Esophagus (tissue), 2 donors: ENCODE results near the gene PPFIA3. TPM values are rescaled to one million over a fixed set of nuclear protein-coding genes. Genes with fewer than 3 reads are reported as not detected.

Source experiments
- H3K27ac ChIP-seq, 2 donors: one replicate each; pipeline ENCODE4 v1.5.1; 2013; ENCODE audit warnings: low read depth in 2 of 2, mild to moderate bottlenecking in 2 of 2, inconsistent platforms in 1 of 2, low read length in 1 of 2, moderate library complexity in 1 of 2
- H3K27me3 ChIP-seq, 2 donors: one replicate each; pipeline ENCODE4 v1.6.1; 2013; ENCODE audit warnings: low read length in 2 of 2, control low read depth in 1 of 2, mild to moderate bottlenecking in 1 of 2; ENCODE audit not compliant: insufficient read depth in 2 of 2, control insufficient read depth in 1 of 2
- H3K36me3 ChIP-seq, 2 donors: one replicate each; pipeline ENCODE4 v1.6.1; 2013; ENCODE audit warnings: low read length in 1 of 2; ENCODE audit not compliant: control insufficient read depth in 2 of 2, insufficient read depth in 2 of 2
- H3K4me1 ChIP-seq, 2 donors: one replicate each; pipeline ENCODE4 v1.6.1; 2013; ENCODE audit warnings: low read length in 1 of 2; ENCODE audit not compliant: control insufficient read depth in 2 of 2, insufficient read depth in 2 of 2
- H3K4me3 ChIP-seq, 2 donors: one replicate each; pipeline ENCODE4 v1.5.1; 2013; ENCODE audit warnings: low read length in 2 of 2, mild to moderate bottlenecking in 2 of 2, low read depth in 1 of 2, moderate library complexity in 1 of 2
- H3K9me3 ChIP-seq, 2 donors: one replicate each; pipeline ENCODE4 v1.6.1; 2013; ENCODE audit warnings: mild to moderate bottlenecking in 2 of 2, low read depth in 1 of 2, low read length in 1 of 2, moderate library complexity in 1 of 2; ENCODE audit not compliant: control insufficient read depth in 2 of 2, insufficient read depth in 1 of 2
- WGBS, 2 donors: extraction: QIAGEN DNeasy Blood & Tissue Kit; methylation state at CpG; one replicate each; pipeline ENCODE4 v1.1.7; 2013; 5-methylcytosine and 5-hydroxymethylcytosine counted together
- polyA plus RNA-seq, 2 donors: library from polyadenylated mRNA; stranded (reverse); fragments of 200-250 nt; gene quantifications; one replicate each; pipeline ENCODE4 v1.2.3, GENCODE V29; 2013
- donor health status: healthy with polysubstance abuse.
- donor health status: Bipolar disorder and iron deficiency.

PPFIA3 gene
- polyA plus RNA-seq, 2 donors: 15.2 to 28.6 TPM

DNA sequence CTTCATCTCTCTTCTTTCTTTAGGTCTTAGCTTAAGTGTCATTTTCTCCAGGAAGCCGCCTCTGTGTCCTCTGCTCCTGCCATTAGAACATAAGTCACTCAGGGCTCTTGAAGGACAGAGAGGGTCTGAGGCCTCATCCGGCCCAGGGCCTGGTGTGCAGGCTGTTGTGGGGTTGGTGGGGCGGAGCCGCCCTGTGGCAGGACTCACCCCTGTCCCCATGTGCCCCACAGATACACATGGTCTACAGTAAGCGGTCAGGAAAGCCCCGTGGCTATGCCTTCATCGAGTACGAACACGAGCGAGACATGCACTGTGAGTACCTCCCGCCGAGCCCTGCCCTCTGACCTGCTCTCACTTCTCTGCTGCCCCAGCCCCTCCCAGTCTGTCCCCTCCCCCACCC lies 18.2 kb upstream of the PPFIA3 start:
- Histone ChIP-seq H3K27me3 (no peaks in the 10 kb centered on the region), H3K4me3 (no peak overlapping the region), H3K9me3 (no peaks in the 10 kb centered on the region), H3K36me3 (peaks cover 17 to 60% of the 10 kb centered on the region in 2 donors), H3K4me1 (no peaks in the 10 kb centered on the region), H3K27ac (no peak overlapping the region)
- 75 to 86% methylated on average over 12 of the region's 12 CpGs for WGBS, 2 donors

DNA sequence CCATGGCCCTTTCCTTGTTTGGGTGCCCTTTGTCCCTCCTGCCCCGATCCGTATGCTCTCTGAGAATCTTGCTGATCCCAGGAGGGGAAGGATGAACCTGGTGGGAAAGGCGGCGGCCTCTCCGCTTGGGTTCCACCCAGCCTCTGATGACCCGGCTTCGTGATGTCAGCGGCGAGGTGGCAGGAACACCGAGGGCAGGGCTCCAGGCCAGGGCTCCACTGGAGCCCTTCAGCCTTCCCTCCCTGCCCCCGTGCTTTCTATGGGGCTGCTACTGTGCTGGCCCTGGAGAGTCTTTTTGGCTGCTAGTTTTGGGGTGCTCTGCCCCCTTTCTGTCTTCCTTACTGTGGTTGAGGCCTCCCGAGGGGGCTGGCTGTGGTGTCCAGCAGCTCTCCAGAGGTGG lies 17.0 kb upstream of the PPFIA3 start:
- peaks cover 17 to 70% of the 10 kb centered on the region in 2 donors for H3K36me3 ChIP-seq

DNA sequence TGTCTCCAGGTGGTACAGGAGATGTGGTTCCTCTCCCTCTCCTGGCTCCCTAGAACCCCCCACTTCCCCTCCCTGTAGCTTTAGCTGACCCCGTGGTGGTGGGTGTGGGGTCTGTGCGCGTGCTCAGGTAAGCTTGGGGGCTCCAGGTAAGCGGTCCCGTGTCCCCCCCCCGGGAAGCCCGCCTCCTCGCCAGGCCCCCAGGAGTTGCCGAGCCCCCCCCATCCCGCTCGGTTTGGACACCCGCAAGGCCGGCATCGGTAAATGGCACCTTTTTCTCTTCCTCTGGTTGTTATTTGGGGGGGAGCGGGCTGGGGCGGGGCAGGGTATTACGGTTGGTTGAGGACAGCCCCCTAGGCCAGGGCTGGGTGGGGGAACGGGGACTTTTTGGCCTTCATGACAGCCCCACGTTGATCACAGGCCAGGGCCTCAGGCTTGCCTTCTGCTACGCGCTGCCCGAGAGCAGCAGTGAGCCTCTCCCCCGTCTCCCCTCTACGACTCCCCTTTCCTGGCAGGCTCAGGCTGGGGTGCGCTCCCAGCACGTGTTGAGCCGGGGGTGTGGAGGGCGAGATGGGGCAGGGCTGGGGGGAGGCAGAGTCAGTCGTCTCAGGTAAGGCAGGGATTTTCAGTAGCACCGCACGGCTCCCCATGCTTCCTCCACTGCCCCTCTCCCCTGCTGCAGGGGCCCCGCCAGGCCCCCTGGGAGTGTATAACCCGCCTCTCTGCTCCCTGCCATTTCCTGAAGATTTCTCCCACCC lies 15.8 kb upstream of the PPFIA3 start:
- 83 to 89% methylated on average over 30 to 33 of the region's 33 CpGs for WGBS, 2 donors
- H3K9me3 ChIP-seq: no peaks in the 10 kb centered on the region
- no peak overlapping the region for H3K4me3 ChIP-seq
- H3K4me1 ChIP-seq: no peaks in the 10 kb centered on the region
- no peaks in the 10 kb centered on the region for H3K27me3 ChIP-seq
- peaks cover 13 to 74% of the 10 kb centered on the region in 2 donors for H3K36me3 ChIP-seq
- H3K27ac ChIP-seq: no peak overlapping the region

More for the DNA sequence above, 17.0 kb upstream of the PPFIA3 start:
- Histone ChIP-seq H3K27ac (no peak overlapping the region), H3K9me3 (no peaks in the 10 kb centered on the region), H3K27me3 (no peaks in the 10 kb centered on the region), H3K4me3 (no peak overlapping the region), H3K4me1 (no peaks in the 10 kb centered on the region)
- WGBS, 2 donors: 85 to 86% methylated on average over 12 of the region's 12 CpGs

DNA sequence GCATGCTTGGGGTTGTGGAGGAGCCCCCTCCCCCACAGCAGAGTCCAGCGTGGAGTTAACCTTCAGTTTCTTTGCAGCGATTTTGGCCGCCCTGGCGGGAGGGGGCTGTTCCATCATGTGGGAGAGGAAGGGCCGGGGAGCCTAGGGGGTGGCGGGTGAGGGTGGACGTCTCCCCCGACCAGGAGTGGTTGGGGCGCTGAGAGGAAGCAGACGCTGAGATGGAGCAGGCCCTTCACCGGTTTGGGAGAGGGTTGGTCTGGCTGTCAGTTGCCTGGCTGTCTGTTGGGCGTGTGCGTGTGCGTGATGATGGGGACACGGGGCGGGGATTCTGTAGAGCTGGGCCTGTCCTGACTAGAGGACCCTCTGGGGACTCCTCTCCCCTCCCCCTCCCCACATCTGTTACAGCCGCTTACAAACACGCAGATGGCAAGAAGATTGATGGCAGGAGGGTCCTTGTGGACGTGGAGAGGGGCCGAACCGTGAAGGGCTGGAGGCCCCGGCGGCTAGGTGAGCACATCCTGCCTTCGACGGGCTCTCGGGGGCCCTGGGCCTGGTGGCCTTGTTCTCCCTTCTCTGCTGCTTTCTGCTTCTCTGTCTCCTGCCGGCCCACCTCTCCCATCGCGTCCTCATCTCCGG lies 15.0 kb upstream of the PPFIA3 start:
- H3K4me3 ChIP-seq: no peak overlapping the region
- no peaks in the 10 kb centered on the region for H3K27me3 ChIP-seq
- no peaks in the 10 kb centered on the region for H3K4me1 ChIP-seq
- peaks cover 10 to 75% of the 10 kb centered on the region in 2 donors for H3K36me3 ChIP-seq
- 78 to 81% methylated on average over 30 of the region's 30 CpGs for WGBS, 2 donors
- H3K9me3 ChIP-seq: no peaks in the 10 kb centered on the region
- H3K27ac ChIP-seq: no peak overlapping the region

DNA sequence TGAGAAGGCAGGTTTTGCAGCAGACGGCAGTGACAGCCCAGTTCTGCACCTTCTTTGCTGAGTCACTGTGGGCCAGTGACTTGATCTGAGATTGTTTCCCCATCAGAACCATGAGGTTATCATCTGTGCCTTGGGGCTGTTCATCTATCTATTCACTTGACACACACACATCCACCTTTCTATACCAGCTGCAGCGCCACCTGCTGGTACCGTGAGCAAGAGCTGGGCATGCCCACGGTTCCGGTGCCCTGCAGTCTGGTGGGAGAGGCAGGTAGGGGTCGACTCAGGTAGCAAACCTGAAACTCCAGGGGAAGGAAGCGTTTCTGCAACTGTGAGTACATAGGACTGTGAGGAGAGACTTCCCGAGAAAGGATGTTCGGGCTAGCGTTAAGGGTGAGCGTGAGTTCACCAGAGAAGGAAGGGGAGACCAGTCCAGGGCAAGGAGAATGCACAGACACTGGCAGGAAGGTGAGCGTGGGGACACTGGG lies 12.7 kb upstream of the PPFIA3 start:
- Histone ChIP-seq H3K27me3 (no peaks in the 10 kb centered on the region), H3K36me3 (peaks cover 10 to 59% of the 10 kb centered on the region in 2 donors)
- WGBS, 2 donors: 56 to 62% methylated on average over 12 of the region's 12 CpGs

DNA sequence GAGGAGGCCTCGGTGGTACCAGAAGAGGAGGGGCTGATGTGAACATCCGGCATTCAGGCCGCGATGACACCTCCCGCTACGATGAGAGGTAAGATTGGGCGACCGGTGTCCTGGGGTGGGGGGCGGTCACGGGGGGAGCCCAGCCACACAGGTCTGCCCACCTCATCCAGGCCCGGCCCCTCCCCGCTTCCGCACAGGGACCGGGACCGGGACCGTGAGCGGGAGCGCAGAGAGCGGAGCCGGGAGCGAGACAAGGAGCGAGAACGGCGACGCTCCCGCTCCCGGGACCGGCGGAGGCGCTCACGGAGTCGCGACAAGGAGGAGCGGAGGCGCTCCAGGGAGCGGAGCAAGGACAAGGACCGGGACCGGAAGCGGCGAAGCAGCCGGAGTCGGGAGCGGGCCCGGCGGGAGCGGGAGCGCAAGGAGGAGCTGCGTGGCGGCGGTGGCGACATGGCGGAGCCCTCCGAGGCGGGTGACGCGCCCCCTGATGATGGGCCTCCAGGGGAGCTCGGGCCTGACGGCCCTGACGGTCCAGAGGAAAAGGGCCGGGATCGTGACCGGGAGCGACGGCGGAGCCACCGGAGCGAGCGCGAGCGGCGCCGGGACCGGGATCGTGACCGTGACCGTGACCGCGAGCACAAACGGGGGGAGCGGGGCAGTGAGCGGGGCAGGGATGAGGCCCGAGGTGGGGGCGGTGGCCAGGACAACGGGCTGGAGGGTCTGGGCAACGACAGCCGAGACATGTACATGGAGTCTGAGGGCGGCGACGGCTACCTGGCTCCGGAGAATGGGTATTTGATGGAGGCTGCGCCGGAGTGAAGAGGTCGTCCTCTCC lies 11.5 kb upstream of the PPFIA3 start:
- Histone ChIP-seq H3K4me3 (no peak overlapping the region), H3K36me3 (peaks cover 10 to 49% of the 10 kb centered on the region in 2 donors), H3K27me3 (no peaks in the 10 kb centered on the region), H3K27ac (no peak overlapping the region), H3K9me3 (no peaks in the 10 kb centered on the region), H3K4me1 (no peaks in the 10 kb centered on the region)
- 93 to 96% methylated on average over 88 to 93 of the region's 93 CpGs for WGBS, 2 donors

More for the DNA sequence above, 12.7 kb upstream of the PPFIA3 start:
- Histone ChIP-seq H3K9me3 (no peaks in the 10 kb centered on the region), H3K4me3 (no peak overlapping the region), H3K4me1 (no peaks in the 10 kb centered on the region), H3K27ac (no peak overlapping the region)

DNA sequence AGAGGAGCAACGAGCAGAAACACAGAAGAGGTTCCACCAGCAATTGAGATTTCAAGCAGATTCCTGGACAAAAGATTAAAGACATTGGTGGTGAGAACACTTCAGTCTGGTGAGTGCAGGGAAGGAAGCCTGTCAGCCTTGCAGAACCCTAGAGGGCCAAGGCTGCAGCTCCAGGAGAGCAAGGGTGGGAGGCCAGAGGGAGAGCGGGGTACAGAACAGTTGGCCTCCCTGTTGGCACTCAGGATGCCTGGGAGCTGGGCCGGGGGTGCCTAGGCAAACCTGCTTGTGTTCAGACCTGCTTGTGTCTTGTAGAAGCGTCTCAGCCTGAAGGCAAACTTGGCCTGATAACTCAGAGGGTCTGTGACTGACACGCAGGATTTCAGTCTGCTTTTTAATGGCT lies 10.3 kb upstream of the PPFIA3 start:
- Histone ChIP-seq H3K4me1 (peaks cover 0 to 4% of the 10 kb centered on the region in 2 donors), H3K36me3 (peaks cover 10 to 44% of the 10 kb centered on the region in 2 donors), H3K27ac (no peak overlapping the region), H3K9me3 (no peaks in the 10 kb centered on the region), H3K27me3 (no peaks in the 10 kb centered on the region), H3K4me3 (no peak overlapping the region)
- 67 to 74% methylated on average over 5 of the region's 5 CpGs for WGBS, 2 donors

DNA sequence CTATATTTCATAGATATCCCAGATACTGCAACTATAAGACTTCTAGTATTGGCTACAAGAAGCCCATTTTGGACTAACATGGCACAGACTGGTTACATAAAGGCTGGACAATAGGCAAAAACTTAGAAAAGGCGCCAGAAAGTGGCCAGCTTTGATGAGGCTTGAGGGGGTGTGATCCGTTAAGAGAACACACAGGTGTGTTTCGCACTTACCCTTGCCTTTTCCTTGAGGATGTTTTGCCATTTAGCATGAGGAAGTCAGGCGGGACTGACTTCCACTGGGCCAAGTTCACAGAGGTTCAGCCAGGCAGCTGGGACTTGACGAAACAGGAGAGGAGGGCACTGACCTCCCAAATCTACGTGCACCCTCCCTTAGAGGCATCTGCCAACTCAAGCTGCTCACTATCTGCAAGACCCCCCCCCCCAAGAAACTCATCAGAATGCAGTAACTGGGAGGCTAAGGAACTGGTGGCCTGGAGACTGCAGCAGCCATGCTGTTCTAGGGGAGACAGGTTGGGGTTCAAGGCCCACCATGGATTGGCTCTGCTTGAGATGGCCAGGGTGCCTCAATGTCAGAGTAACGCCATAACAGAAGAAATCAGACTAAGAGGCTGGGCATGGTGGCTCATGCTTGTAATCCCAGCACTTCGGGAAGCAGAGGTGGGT lies 9.6 kb upstream of the PPFIA3 start:
- H3K4me1 ChIP-seq: peaks cover 0 to 4% of the 10 kb centered on the region in 2 donors
- H3K36me3 ChIP-seq: peaks cover 9 to 38% of the 10 kb centered on the region in 2 donors
- WGBS, 2 donors: 81 to 88% methylated on average over 8 of the region's 8 CpGs
- H3K27ac ChIP-seq: no peak overlapping the region
- H3K9me3 ChIP-seq: no peaks in the 10 kb centered on the region
- no peak overlapping the region for H3K4me3 ChIP-seq
- H3K27me3 ChIP-seq: no peaks in the 10 kb centered on the region

DNA sequence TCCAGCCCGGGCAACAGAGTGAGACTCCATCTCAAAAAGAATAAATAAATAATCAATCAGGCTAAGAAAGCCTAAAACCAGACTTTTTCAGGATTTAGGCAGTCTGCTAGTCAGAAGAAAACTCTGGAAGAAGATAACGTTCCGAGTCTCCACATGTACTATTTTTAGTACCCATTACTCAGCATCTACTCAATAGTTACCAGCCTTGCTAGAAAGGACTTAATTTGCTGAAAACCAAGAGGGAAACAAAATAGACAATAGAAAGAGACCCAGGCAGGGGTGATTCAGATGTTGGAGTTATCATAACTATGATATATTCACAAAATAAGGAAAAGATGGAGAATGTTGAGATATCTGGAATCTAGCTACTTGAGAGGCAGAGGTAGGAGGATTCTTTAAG lies 8.8 kb upstream of the PPFIA3 start:
- H3K4me3 ChIP-seq: no peak overlapping the region
- H3K4me1 ChIP-seq: peaks cover 0 to 8% of the 10 kb centered on the region in 2 donors
- peaks cover 4 to 32% of the 10 kb centered on the region in 2 donors for H3K36me3 ChIP-seq
- WGBS, 2 donors: 26 to 51% methylated on average over 3 of the region's 3 CpGs
- H3K27ac ChIP-seq: no peak overlapping the region
- no peaks in the 10 kb centered on the region for H3K27me3 ChIP-seq
- H3K9me3 ChIP-seq: no peaks in the 10 kb centered on the region
